ENCODE data around the gene BMP7.

BMP7 gene

GRCh38 chr20:57146155-57146554 lies 120.3 kb downstream of the BMP7 start:
- ATAC-seq, result no peak
- TF ChIP-seq TSHZ2 (CRISPR knock-in tag; IDR thresholded peaks at IDR 0.05) (no peak), BACH2 (CRISPR knock-in tag; IDR thresholded peaks at IDR 0.05; ENCODE audit: borderline replicate concordance) (no peak), ISL1 (CRISPR knock-in tag; IDR thresholded peaks at IDR 0.05) (no peak), RARB (CRISPR knock-in tag; IDR thresholded peaks at IDR 0.05) (no peak), ZNF565 (CRISPR knock-in tag; conservative IDR thresholded peaks at IDR 0.05; ENCODE audit: low read depth) (no peak), OSR1 (CRISPR knock-in tag; IDR thresholded peaks at IDR 0.05) (no peak), CSRNP3 (CRISPR knock-in tag; IDR thresholded peaks at IDR 0.05) (no peak), ZC3H10 (CRISPR knock-in tag; IDR thresholded peaks at IDR 0.05) (no peak)

GRCh38 chr20:57145089-57145631 lies 121.3 kb downstream of the BMP7 start:
- no peak for TF ChIP-seq ZFP30 (CRISPR knock-in tag; IDR thresholded peaks at IDR 0.05)
- TF ChIP-seq ESRRG (CRISPR knock-in tag; IDR thresholded peaks at IDR 0.05), result no peak
- no peak for TF ChIP-seq PATZ1 (CRISPR knock-in tag; IDR thresholded peaks at IDR 0.05; ENCODE audit: borderline replicate concordance)
- TF ChIP-seq TCF4 (CRISPR knock-in tag; IDR thresholded peaks at IDR 0.05; ENCODE audit: borderline replicate concordance), result no peak
- TF ChIP-seq CSRNP3 (CRISPR knock-in tag; IDR thresholded peaks at IDR 0.05), result no peak
- no peak for TF ChIP-seq ZFP3 (CRISPR knock-in tag; IDR thresholded peaks at IDR 0.05)
- no peak for TF ChIP-seq PPARA (CRISPR knock-in tag; IDR thresholded peaks at IDR 0.05; ENCODE audit: borderline replicate concordance)
- no peak for TF ChIP-seq POU6F1 (CRISPR knock-in tag; IDR thresholded peaks at IDR 0.05; ENCODE audit: borderline replicate concordance, low read depth)
- no peak for TF ChIP-seq RARB (CRISPR knock-in tag; IDR thresholded peaks at IDR 0.05)
- no peak for TF ChIP-seq TOX (CRISPR knock-in tag; IDR thresholded peaks at IDR 0.05; ENCODE audit: borderline replicate concordance)
- TF ChIP-seq ZNF8 (CRISPR knock-in tag; IDR thresholded peaks at IDR 0.05), result no peak
- TF ChIP-seq CREB5 (CRISPR knock-in tag; IDR thresholded peaks at IDR 0.05; ENCODE audit: low read depth), result no peak
- TF ChIP-seq BACH2 (CRISPR knock-in tag; IDR thresholded peaks at IDR 0.05; ENCODE audit: borderline replicate concordance), result no peak
- no peak for TF ChIP-seq OSR1 (CRISPR knock-in tag; IDR thresholded peaks at IDR 0.05)
- no peak for ATAC-seq

- no peak for ATAC-seq
- TF ChIP-seq PPARA (CRISPR knock-in tag; IDR thresholded peaks at IDR 0.05; ENCODE audit: borderline replicate concordance) (no peak), PATZ1 (CRISPR knock-in tag; IDR thresholded peaks at IDR 0.05; ENCODE audit: borderline replicate concordance) (no peak), ZFP3 (CRISPR knock-in tag; IDR thresholded peaks at IDR 0.05) (no peak), RARB (CRISPR knock-in tag; IDR thresholded peaks at IDR 0.05) (no peak), ZC3H10 (CRISPR knock-in tag; IDR thresholded peaks at IDR 0.05) (no peak), TOX (CRISPR knock-in tag; IDR thresholded peaks at IDR 0.05; ENCODE audit: borderline replicate concordance) (no peak), BACH2 (CRISPR knock-in tag; IDR thresholded peaks at IDR 0.05; ENCODE audit: borderline replicate concordance) (no peak), OSR1 (CRISPR knock-in tag; IDR thresholded peaks at IDR 0.05) (no peak), GLIS3 (CRISPR knock-in tag; IDR thresholded peaks at IDR 0.05) (no peak), ESRRG (CRISPR knock-in tag; IDR thresholded peaks at IDR 0.05) (no peak), TCF4 (CRISPR knock-in tag; IDR thresholded peaks at IDR 0.05; ENCODE audit: borderline replicate concordance) (no peak), ZFP30 (CRISPR knock-in tag; IDR thresholded peaks at IDR 0.05) (no peak), ZNF565 (CRISPR knock-in tag; conservative IDR thresholded peaks at IDR 0.05; ENCODE audit: low read depth) (no peak)
Observed at GRCh38 chr20:57143173-57143572, 123.3 kb downstream of the BMP7 start.
